Esophagus squamous epithelium (tissue), 4 donors: ENCODE data around the gene PTAFR.

Experiments
- POLR2A ChIP-seq, 4 donors: fragments of 450-650 bp; IDR thresholded peaks; one replicate each; pipeline ENCODE4 v1.6.1; 2017; ENCODE audit warnings: antibody characterized with exemption in 4 of 4, mild to moderate bottlenecking in 4 of 4, moderate library complexity in 3 of 4
- TF ChIP-seq, protein P1 (sequence below), 6 experiments: fragments of 450-650 bp in 4 of 6; fragments of 200-600 bp in 2 of 6; sonication (generic) in 2 of 6; IDR thresholded peaks; one replicate each; pipeline ENCODE4 v1.5.1; 2016 to 2019; ENCODE audit warnings: antibody characterized with exemption in 6 of 6, mild to moderate bottlenecking in 4 of 6, moderate library complexity in 4 of 6

DNA sequence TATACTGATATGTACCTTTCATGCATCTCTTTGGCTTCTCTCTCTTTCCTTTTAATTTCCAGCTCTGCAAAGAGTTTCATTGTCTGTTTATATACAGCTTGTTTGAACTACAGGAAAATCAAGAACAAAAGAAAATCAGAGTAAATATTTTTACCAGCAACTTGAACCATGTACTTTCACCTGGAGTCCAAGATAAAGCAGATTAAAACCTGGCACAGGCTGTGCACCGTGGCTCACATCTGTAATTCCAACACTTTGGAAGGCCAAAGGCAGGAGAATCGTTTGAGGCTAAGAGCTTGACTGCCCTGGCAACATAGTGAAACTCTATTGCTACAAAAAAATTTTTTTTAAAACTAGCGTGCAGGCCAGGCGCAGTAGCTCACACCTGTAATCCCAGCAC lies 28.8 kb upstream of the PTAFR start:
- TF ChIP-seq, protein P1, sequence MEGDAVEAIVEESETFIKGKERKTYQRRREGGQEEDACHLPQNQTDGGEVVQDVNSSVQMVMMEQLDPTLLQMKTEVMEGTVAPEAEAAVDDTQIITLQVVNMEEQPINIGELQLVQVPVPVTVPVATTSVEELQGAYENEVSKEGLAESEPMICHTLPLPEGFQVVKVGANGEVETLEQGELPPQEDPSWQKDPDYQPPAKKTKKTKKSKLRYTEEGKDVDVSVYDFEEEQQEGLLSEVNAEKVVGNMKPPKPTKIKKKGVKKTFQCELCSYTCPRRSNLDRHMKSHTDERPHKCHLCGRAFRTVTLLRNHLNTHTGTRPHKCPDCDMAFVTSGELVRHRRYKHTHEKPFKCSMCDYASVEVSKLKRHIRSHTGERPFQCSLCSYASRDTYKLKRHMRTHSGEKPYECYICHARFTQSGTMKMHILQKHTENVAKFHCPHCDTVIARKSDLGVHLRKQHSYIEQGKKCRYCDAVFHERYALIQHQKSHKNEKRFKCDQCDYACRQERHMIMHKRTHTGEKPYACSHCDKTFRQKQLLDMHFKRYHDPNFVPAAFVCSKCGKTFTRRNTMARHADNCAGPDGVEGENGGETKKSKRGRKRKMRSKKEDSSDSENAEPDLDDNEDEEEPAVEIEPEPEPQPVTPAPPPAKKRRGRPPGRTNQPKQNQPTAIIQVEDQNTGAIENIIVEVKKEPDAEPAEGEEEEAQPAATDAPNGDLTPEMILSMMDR (IDR thresholded peaks at IDR 0.05): no peak
- TF ChIP-seq POLR2A (IDR thresholded peaks at IDR 0.05): no peak
